Measurements from ENCODE around the gene MESP1.
"Not testable (repeated sequence)": the region's sequence is repeated elsewhere in the genome, so short reads cannot be mapped to it uniquely, and the experiment has no call there.

MESP1 gene

DNA sequence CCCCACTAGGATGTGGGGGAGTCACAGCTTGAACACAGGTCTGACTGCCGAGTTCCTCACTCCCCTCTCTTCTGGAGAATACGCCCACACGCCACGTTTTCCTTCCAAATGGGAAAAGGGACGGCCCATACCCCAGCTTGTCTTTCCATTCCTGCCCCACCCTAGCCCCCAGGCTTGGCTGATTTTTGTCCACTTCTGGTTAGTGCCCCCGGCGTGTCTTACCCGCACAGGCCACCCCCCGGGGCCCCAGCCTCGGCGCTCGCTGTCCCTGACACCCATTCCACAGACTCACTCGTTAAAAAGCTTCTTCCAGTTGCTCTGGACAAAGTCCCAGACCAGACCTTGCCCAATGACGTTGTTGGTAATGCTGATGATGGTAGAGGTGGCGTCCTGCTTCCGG lies 39.6 kb upstream of the MESP1 start:
- no peak overlapping the region for H2BK12ac ChIP-seq (ENCODE audit: low read length in 2 of 2)
- DNase-seq = no peak
- H3K4me1 ChIP-seq (ENCODE audit: control insufficient read depth, insufficient read depth, low read depth, low read length) = peaks cover 4% of the 10 kb centered on the region
- no peak overlapping the region for H4K91ac ChIP-seq (ENCODE audit: low read length)
- H2AK5ac ChIP-seq (ENCODE audit: low read length, severe bottlenecking) = no peak overlapping the region
- no peak overlapping the region for H3K14ac ChIP-seq (ENCODE audit: low read length in 2 of 2)
- no peak overlapping the region for H3K4me3 ChIP-seq (ENCODE audit: insufficient read depth in 1 of 2, low read depth in 1 of 2, low read length in 2 of 2)
- H3K79me1 ChIP-seq (replicated peaks; ENCODE audit: low read length, poor library complexity, severe bottlenecking) = no peaks in the 10 kb centered on the region
- no peak overlapping the region for H2BK120ac ChIP-seq (ENCODE audit: low read depth, low read length)
- no peak overlapping the region for H3K18ac ChIP-seq (ENCODE audit: low read depth in 1 of 2, low read length in 2 of 2)
- H3K27ac ChIP-seq (ENCODE audit: low read length, poor library complexity, severe bottlenecking) = no peak overlapping the region
- no peak overlapping the region for H2BK15ac ChIP-seq (ENCODE audit: low read depth, poor library complexity, severe bottlenecking)
- H3K4me2 ChIP-seq (ENCODE audit: low read length, poor library complexity, severe bottlenecking) = no peak overlapping the region
- H3K9ac ChIP-seq (ENCODE audit: low read length) = no peak overlapping the region
- WGBS = 93% methylated on average over 14 of the region's 16 CpGs
- H4K8ac ChIP-seq (ENCODE audit: low read length) = no peak overlapping the region
- H2BK5ac ChIP-seq (ENCODE audit: low read depth, low read length, poor library complexity, severe bottlenecking) = no peak overlapping the region
- H3K23ac ChIP-seq (ENCODE audit: low read length in 2 of 2) = no peak overlapping the region
- no peak overlapping the region for H3K4ac ChIP-seq (ENCODE audit: low read depth in 1 of 2, low read length in 2 of 2)
- no peaks in the 10 kb centered on the region for H3K9me3 ChIP-seq (ENCODE audit: control insufficient read depth, low read length)
- no peaks in the 10 kb centered on the region for H3K27me3 ChIP-seq (ENCODE audit: control insufficient read depth in 1 of 2, insufficient read depth in 1 of 2, low read length in 2 of 2)
- no peak overlapping the region for H2AFZ ChIP-seq (ENCODE audit: low read depth, low read length)
- H3K36me3 ChIP-seq (ENCODE audit: control insufficient read depth in 1 of 2, insufficient read depth in 2 of 2, low read depth in 1 of 2, low read length in 2 of 2) = peaks cover 26 to 91% of the 10 kb centered on the region in 2 experiments

- H3K9ac ChIP-seq (ENCODE audit: low read length) = no peak overlapping the region
- H3K4me1 ChIP-seq (ENCODE audit: control insufficient read depth, insufficient read depth, low read depth, low read length) = peaks cover 4% of the 10 kb centered on the region
- no peak overlapping the region for H3K14ac ChIP-seq (ENCODE audit: low read length in 2 of 2)
- H2BK5ac ChIP-seq (ENCODE audit: low read depth, low read length, poor library complexity, severe bottlenecking) = no peak overlapping the region
- no peaks in the 10 kb centered on the region for H3K79me1 ChIP-seq (replicated peaks; ENCODE audit: low read length, poor library complexity, severe bottlenecking)
- H3K4me2 ChIP-seq (ENCODE audit: low read length, poor library complexity, severe bottlenecking) = no peak overlapping the region
- H4K91ac ChIP-seq (ENCODE audit: low read length) = no peak overlapping the region
- H3K9me3 ChIP-seq (ENCODE audit: control insufficient read depth, low read length) = no peaks in the 10 kb centered on the region
- no peaks in the 10 kb centered on the region for H3K27me3 ChIP-seq (ENCODE audit: control insufficient read depth in 1 of 2, insufficient read depth in 1 of 2, low read length in 2 of 2)
- H3K36me3 ChIP-seq (ENCODE audit: control insufficient read depth in 1 of 2, insufficient read depth in 2 of 2, low read depth in 1 of 2, low read length in 2 of 2) = peaks cover 26 to 91% of the 10 kb centered on the region in 2 experiments
- no peak overlapping the region for H4K8ac ChIP-seq (ENCODE audit: low read length)
- no peak overlapping the region for H3K4ac ChIP-seq (ENCODE audit: low read depth in 1 of 2, low read length in 2 of 2)
- H2BK15ac ChIP-seq (ENCODE audit: low read depth, poor library complexity, severe bottlenecking) = no peak overlapping the region
- H2BK12ac ChIP-seq (ENCODE audit: low read length in 2 of 2) = no peak overlapping the region
- no peak overlapping the region for H2AFZ ChIP-seq (ENCODE audit: low read depth, low read length)
- H3K27ac ChIP-seq (ENCODE audit: low read length, poor library complexity, severe bottlenecking) = no peak overlapping the region
- no peak overlapping the region for H3K23ac ChIP-seq (ENCODE audit: low read length in 2 of 2)
- no peak overlapping the region for H2AK5ac ChIP-seq (ENCODE audit: low read length, severe bottlenecking)
- DNase-seq = no peak
- no peak overlapping the region for H3K4me3 ChIP-seq (ENCODE audit: insufficient read depth in 1 of 2, low read depth in 1 of 2, low read length in 2 of 2)
- no peak overlapping the region for H3K18ac ChIP-seq (ENCODE audit: low read depth in 1 of 2, low read length in 2 of 2)
- 94% methylated on average over 10 of the region's 10 CpGs for WGBS
- H2BK120ac ChIP-seq (ENCODE audit: low read depth, low read length) = no peak overlapping the region
Observed at GRCh38 chr15:89790206-89790605, 39.2 kb upstream of the MESP1 start.

DNA sequence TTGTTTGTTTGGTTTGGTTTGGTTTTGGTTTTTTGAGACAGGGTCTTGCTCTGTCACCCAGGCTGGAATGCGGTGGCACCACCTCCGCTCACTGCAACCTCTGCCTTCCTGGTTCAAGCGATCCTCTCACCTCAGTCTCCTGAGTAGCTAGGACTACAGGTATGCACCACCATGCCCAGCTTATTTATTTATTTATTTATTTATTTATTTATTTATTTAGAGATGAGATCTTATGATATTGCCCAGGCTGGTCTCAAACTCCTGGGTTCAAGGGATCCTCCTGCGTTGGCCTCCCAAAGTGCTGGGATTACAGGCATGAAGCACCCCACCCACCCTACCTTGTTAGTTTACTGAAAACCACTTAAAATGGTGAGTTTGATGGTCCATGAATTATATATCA lies 37.5 kb upstream of the MESP1 start:
- not testable (repeated sequence) for H3K4me1 ChIP-seq (ENCODE audit: control insufficient read depth, insufficient read depth, low read depth, low read length); H3K18ac ChIP-seq (ENCODE audit: low read depth in 1 of 2, low read length in 2 of 2); H4K8ac ChIP-seq (ENCODE audit: low read length); H3K79me1 ChIP-seq (replicated peaks; ENCODE audit: low read length, poor library complexity, severe bottlenecking); H2BK12ac ChIP-seq (ENCODE audit: low read length in 2 of 2); H3K4ac ChIP-seq (ENCODE audit: low read depth in 1 of 2, low read length in 2 of 2); H3K23ac ChIP-seq (ENCODE audit: low read length in 2 of 2); H3K27me3 ChIP-seq (ENCODE audit: control insufficient read depth in 1 of 2, insufficient read depth in 1 of 2, low read length in 2 of 2); H3K9me3 ChIP-seq (ENCODE audit: control insufficient read depth, low read length); H2AFZ ChIP-seq (ENCODE audit: low read depth, low read length); H2BK15ac ChIP-seq (ENCODE audit: low read depth, poor library complexity, severe bottlenecking); H3K4me2 ChIP-seq (ENCODE audit: low read length, poor library complexity, severe bottlenecking); H3K14ac ChIP-seq (ENCODE audit: low read length in 2 of 2); H3K4me3 ChIP-seq (ENCODE audit: insufficient read depth in 1 of 2, low read depth in 1 of 2, low read length in 2 of 2); H2AK5ac ChIP-seq (ENCODE audit: low read length, severe bottlenecking); H4K91ac ChIP-seq (ENCODE audit: low read length); DNase-seq; H2BK5ac ChIP-seq (ENCODE audit: low read depth, low read length, poor library complexity, severe bottlenecking); H2BK120ac ChIP-seq (ENCODE audit: low read depth, low read length); H3K9ac ChIP-seq (ENCODE audit: low read length); H3K27ac ChIP-seq (ENCODE audit: low read length, poor library complexity, severe bottlenecking)
- H3K36me3 ChIP-seq (ENCODE audit: control insufficient read depth in 1 of 2, insufficient read depth in 2 of 2, low read depth in 1 of 2, low read length in 2 of 2) = peaks cover 36 to 90% of the 10 kb centered on the region in 2 experiments
- no CpG with 5 or more reads among the region's 4 CpGs for WGBS

DNA sequence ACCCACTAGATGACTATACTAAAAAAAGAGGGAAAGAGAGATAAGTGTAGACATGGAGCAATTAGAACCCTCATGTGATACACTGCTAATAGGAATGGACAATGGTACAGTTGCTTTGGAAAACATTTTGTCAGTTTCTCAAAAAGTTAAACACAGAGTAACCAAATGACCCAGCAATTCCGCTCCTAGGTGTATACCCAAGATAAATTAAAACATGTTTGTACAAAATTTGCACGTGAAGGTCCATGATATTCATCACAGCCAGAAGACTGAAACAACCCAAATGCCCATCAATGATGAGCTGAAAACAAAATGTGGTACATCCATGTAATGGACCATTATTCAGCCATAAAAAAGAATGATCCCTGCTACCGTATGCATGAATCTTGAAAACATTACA lies 36.9 kb upstream of the MESP1 start:
- 97% methylated on average over 2 of the region's 3 CpGs for WGBS
- Histone ChIP-seq H3K14ac (ENCODE audit: low read length in 2 of 2) (no peak overlapping the region), H3K79me1 (replicated peaks; ENCODE audit: low read length, poor library complexity, severe bottlenecking) (no peaks in the 10 kb centered on the region), H3K4ac (ENCODE audit: low read depth in 1 of 2, low read length in 2 of 2) (no peak overlapping the region), H3K9me3 (ENCODE audit: control insufficient read depth, low read length) (no peaks in the 10 kb centered on the region), H4K91ac (ENCODE audit: low read length) (no peak overlapping the region), H2BK120ac (ENCODE audit: low read depth, low read length) (no peak overlapping the region), H3K27ac (ENCODE audit: low read length, poor library complexity, severe bottlenecking) (no peak overlapping the region), H3K4me1 (ENCODE audit: control insufficient read depth, insufficient read depth, low read depth, low read length) (no peaks in the 10 kb centered on the region), H3K4me3 (ENCODE audit: insufficient read depth in 1 of 2, low read depth in 1 of 2, low read length in 2 of 2) (no peak overlapping the region), H3K27me3 (ENCODE audit: control insufficient read depth in 1 of 2, insufficient read depth in 1 of 2, low read length in 2 of 2) (no peaks in the 10 kb centered on the region), H3K23ac (ENCODE audit: low read length in 2 of 2) (no peak overlapping the region), H3K9ac (ENCODE audit: low read length) (no peak overlapping the region), H4K8ac (ENCODE audit: low read length) (no peak overlapping the region), H2AFZ (ENCODE audit: low read depth, low read length) (no peak overlapping the region), H2BK15ac (ENCODE audit: low read depth, poor library complexity, severe bottlenecking) (no peak overlapping the region), H3K18ac (ENCODE audit: low read depth in 1 of 2, low read length in 2 of 2) (no peak overlapping the region), H2BK12ac (ENCODE audit: low read length in 2 of 2) (no peak overlapping the region), H2BK5ac (ENCODE audit: low read depth, low read length, poor library complexity, severe bottlenecking) (no peak overlapping the region), H3K4me2 (ENCODE audit: low read length, poor library complexity, severe bottlenecking) (no peak overlapping the region), H3K36me3 (ENCODE audit: control insufficient read depth in 1 of 2, insufficient read depth in 2 of 2, low read depth in 1 of 2, low read length in 2 of 2) (peaks cover 36 to 83% of the 10 kb centered on the region in 2 experiments), H2AK5ac (ENCODE audit: low read length, severe bottlenecking) (no peak overlapping the region)
- DNase-seq = no peak
